Aorta (tissue), 5 donors: ENCODE measurements around the gene B3GALT4. TPM values are rescaled to one million over a fixed set of nuclear protein-coding genes. Genes with fewer than 3 reads are reported as not detected.
A peak's percentile ranks its signal among the peaks of the same experiment; 100 is the strongest.

Experiments
- ATAC-seq: fragments of 200-7000 bp; cut with Tn5 transposase; one replicate; pipeline ENCODE4 v1.9.1; 2022; ENCODE audit warnings: moderate library complexity; ENCODE audit not compliant: low FRiP score
- DNase-seq, 2 donors: peaks; one replicate each; pipeline ENCODE4 v3.0.0-alpha.2; 2020
- H3K27ac ChIP-seq, 2 donors: one replicate each; pipeline ENCODE4 v1.5.1; 2013; ENCODE audit warnings: low read length in 2 of 2, mild to moderate bottlenecking in 2 of 2, moderate library complexity in 2 of 2, control low read depth in 1 of 2, inconsistent platforms in 1 of 2, low read depth in 1 of 2
- H3K27me3 ChIP-seq, 2 donors: one replicate each; pipeline ENCODE4 v1.6.1; 2013; ENCODE audit warnings: control low read depth in 1 of 2, low read length in 1 of 2, mild to moderate bottlenecking in 1 of 2, moderate library complexity in 1 of 2; ENCODE audit not compliant: insufficient read depth in 2 of 2, control insufficient read depth in 1 of 2
- H3K36me3 ChIP-seq, 2 donors: one replicate each; pipeline ENCODE4 v1.6.1; 2013; ENCODE audit warnings: control low read depth in 1 of 2, low read length in 1 of 2, mild to moderate bottlenecking in 1 of 2; ENCODE audit not compliant: insufficient read depth in 2 of 2, control insufficient read depth in 1 of 2
- H3K4me1 ChIP-seq, 2 donors: one replicate each; pipeline ENCODE4 v1.6.1; 2013; ENCODE audit warnings: low read length in 2 of 2, control low read depth in 1 of 2, mild to moderate bottlenecking in 1 of 2, moderate library complexity in 1 of 2; ENCODE audit not compliant: insufficient read depth in 2 of 2, control insufficient read depth in 1 of 2
- H3K4me3 ChIP-seq, 2 donors: one replicate each; pipeline ENCODE4 v1.5.1; 2013; ENCODE audit warnings: low read length in 2 of 2, control low read depth in 1 of 2, mild to moderate bottlenecking in 1 of 2
- H3K9me3 ChIP-seq: one replicate; pipeline ENCODE4 v1.6.1; 2013; ENCODE audit warnings: mild to moderate bottlenecking, low read length; ENCODE audit not compliant: control insufficient read depth
- WGBS, 2 donors: extraction: QIAGEN DNeasy Blood & Tissue Kit; methylation state at CpG; one replicate each; pipeline ENCODE4 v1.1.7; 2013; 5-methylcytosine and 5-hydroxymethylcytosine counted together
- intact Hi-C, 2 donors: fragments of 100-400 bp; cut with DNase I; formaldehyde crosslinking; loops; one replicate each; pipeline versions ENCODE4 v1.14.2 to v1.15.0; 2022
- polyA plus RNA-seq, 2 donors: library from polyadenylated mRNA; stranded (reverse); fragments of 200-250 nt; gene quantifications; one replicate each; pipeline ENCODE4 v1.2.3, GENCODE V29; 2013
- total RNA-seq, 2 donors: library from RNA; stranded (reverse); fragmentation: NEBNext Ultra II Directional; extraction: Animal tissue kit (Norgen Biotek cat#: 25700); gene quantifications; one replicate each; pipeline ENCODE4 v1.2.1, GENCODE V29; 2021
- donor health status: healthy with polysubstance abuse.
- donor health status: Bipolar disorder and iron deficiency.
- donor health status: DM: no; HTN: no; CAD: no.
- donor health status: DM: no; HTN: no; CAD: no.
- donor health status: DM: yes; HTN: yes; CAD: no.

B3GALT4 gene
- total and polyA plus RNA-seq, 4 donors = 8.3 to 17.0 (median 13.5) TPM

GRCh38 chr6:33314943-33315792 lies 38.2 kb downstream of the B3GALT4 start:
- H3K4me1 ChIP-seq = no peaks in the 10 kb centered on the region
- WGBS, 2 donors = 39 to 44% methylated on average over 47 of the region's 47 CpGs
- no peak overlapping the region for H3K4me3 ChIP-seq
- DNase-seq (peak; percentile 67 to 84), ATAC-seq (no peak)
- intact Hi-C loops = loop anchor here in 1 of 2 donors (5.0 kb wide), 1 partner anchor 38 kb away; the partner anchor contains the start of gene B3GALT4
- no peaks in the 10 kb centered on the region for H3K9me3 ChIP-seq
- no peaks in the 10 kb centered on the region for H3K27me3 ChIP-seq
- peaks cover 0 to 2% of the 10 kb centered on the region in 2 donors for H3K36me3 ChIP-seq
- peak overlapping the region in 1 of 2 donors; percentile 9 for H3K27ac ChIP-seq

GRCh38 chr6:33315793-33316602 lies 39.1 kb downstream of the B3GALT4 start:
- 84 to 86% methylated on average over 17 of the region's 17 CpGs for WGBS, 2 donors
- no peak for ATAC-seq
- Histone ChIP-seq H3K27ac (no peak overlapping the region), H3K9me3 (no peaks in the 10 kb centered on the region), H3K27me3 (no peaks in the 10 kb centered on the region), H3K4me3 (no peak overlapping the region), H3K4me1 (no peaks in the 10 kb centered on the region), H3K36me3 (peaks cover 0 to 2% of the 10 kb centered on the region in 2 donors)
- DNase-seq = no peak
- intact Hi-C loops = loop anchor here in 1 of 2 donors (2.0 kb wide), 1 partner anchor 343 kb away; no protein-coding TSS in a partner anchor

DNA sequence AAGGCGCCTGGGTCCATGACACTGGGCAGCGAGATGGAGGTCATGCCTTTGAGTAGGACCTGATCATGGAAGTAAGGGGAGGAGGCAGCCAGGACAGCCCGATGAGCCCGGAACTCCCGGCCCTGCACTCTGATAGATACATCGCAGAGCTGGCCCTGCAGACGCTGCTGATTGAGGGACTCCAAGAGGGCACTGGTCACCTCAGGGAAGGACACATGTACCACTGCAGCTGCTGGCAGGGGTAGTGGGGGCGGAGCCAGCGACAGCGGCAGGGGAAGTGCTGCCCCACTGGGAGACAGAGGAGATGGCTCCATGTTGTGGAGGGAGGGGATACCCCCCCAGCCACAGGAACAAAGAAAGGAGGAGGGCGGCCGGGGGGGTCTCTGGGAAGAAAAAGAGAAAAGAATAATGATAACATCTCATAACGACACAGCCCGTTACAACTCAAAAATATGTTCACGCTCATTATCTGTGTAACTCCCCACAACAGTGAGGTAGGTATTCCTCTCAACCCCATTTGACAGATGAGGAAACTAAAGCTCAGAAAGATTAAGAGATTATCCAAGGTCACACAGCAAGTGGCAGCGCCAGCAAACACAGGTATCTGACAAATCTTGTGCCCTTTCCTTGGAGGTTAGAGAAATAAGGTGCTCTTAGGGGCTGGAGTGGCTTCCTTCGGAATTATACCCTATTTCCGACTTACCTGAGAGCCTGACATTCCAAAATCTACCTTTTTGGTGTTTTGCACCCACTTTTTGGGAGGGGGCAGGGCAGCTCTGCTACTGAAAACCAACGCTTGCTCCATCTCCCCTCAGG lies 39.9 kb downstream of the B3GALT4 start:
- DNase-seq = no peak
- no peak for ATAC-seq
- Histone ChIP-seq H3K4me3 (no peak overlapping the region), H3K4me1 (peaks cover 0 to 3% of the 10 kb centered on the region in 2 donors), H3K27me3 (no peaks in the 10 kb centered on the region), H3K36me3 (peaks cover 0 to 2% of the 10 kb centered on the region in 2 donors), H3K9me3 (no peaks in the 10 kb centered on the region), H3K27ac (no peak overlapping the region)
- intact Hi-C loops = loop anchor here in 1 of 2 donors (2.0 kb wide), 1 partner anchor 344 kb away; no protein-coding TSS in a partner anchor
- WGBS, 2 donors = 72 to 77% methylated on average over 19 of the region's 19 CpGs

DNA sequence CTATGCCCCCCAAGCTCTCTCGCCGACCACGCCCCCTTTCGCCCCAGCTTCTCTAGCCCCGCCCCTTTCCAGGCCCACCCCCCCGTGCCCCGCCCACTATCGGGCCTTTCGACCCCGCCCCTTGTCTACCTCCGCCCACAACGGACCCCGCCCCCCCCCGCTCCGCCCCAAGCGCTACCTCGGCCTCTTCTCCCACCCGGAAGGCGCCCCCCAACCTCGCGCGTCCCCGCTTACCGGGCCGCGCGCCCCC lies 40.4 kb downstream of the B3GALT4 start:
- 0 to 2% methylated on average over 11 to 27 of the region's 27 CpGs for WGBS, 2 donors
- no peak for ATAC-seq
- H3K36me3 ChIP-seq = peaks cover 0 to 2% of the 10 kb centered on the region in 2 donors
- peak overlapping the region in 1 of 2 donors; percentile 45 for H3K4me3 ChIP-seq
- DNase-seq = peak in 1 of 2 donors; percentile 87
- H3K27ac ChIP-seq = no peak overlapping the region
- no peaks in the 10 kb centered on the region for H3K27me3 ChIP-seq
- peaks cover 0 to 4% of the 10 kb centered on the region in 2 donors for H3K4me1 ChIP-seq
- H3K9me3 ChIP-seq = no peaks in the 10 kb centered on the region
- intact Hi-C loops = loop anchor here in 1 of 2 donors (2.0 kb wide), 1 partner anchor 345 kb away; no protein-coding TSS in a partner anchor

- peak within 1 kb of the TSS in 1 of 2 donors; percentile 45 for H3K4me3 ChIP-seq
- peak; percentile 99 to 100 for DNase-seq
- H3K9me3 ChIP-seq = no peaks in the 10 kb centered on the region
- H3K27ac ChIP-seq = peak within 1 kb of the TSS in 1 of 2 donors; percentile 67
- no peaks in the 10 kb centered on the region for H3K27me3 ChIP-seq
- 1% methylated on average over 44 of the region's 44 CpGs for WGBS, 2 donors
- H3K36me3 ChIP-seq = peaks cover 0 to 2% of the 10 kb centered on the region in 2 donors
- peak; percentile 87 for ATAC-seq
- intact Hi-C loops = loop anchor here in 1 of 2 donors (2.0 kb wide), 1 partner anchor 345 kb away; no protein-coding TSS in a partner anchor
- peaks cover 0 to 4% of the 10 kb centered on the region in 2 donors for H3K4me1 ChIP-seq
Measured at GRCh38 chr6:33317669-33318425, 40.9 kb downstream of the B3GALT4 start, which contains the start of gene ZBTB22. Gene ZBTB22 (minus strand): TSS chr6:33317744. CDS start chr6:33316916, 828 bp downstream.

GRCh38 chr6:33318426-33319073 lies 41.6 kb downstream of the B3GALT4 start:
- intact Hi-C loops = no loop called here
- no peak overlapping the region for H3K4me3 ChIP-seq
- no peaks in the 10 kb centered on the region for H3K9me3 ChIP-seq
- H3K27me3 ChIP-seq = no peaks in the 10 kb centered on the region
- WGBS, 2 donors = 60 to 65% methylated on average over 8 of the region's 8 CpGs
- peaks cover 0 to 2% of the 10 kb centered on the region in 2 donors for H3K36me3 ChIP-seq
- ATAC-seq = no peak
- no peak for DNase-seq
- H3K4me1 ChIP-seq = peaks cover 0 to 4% of the 10 kb centered on the region in 2 donors
- peak overlapping the region in 1 of 2 donors; percentile 55 for H3K27ac ChIP-seq

DNA sequence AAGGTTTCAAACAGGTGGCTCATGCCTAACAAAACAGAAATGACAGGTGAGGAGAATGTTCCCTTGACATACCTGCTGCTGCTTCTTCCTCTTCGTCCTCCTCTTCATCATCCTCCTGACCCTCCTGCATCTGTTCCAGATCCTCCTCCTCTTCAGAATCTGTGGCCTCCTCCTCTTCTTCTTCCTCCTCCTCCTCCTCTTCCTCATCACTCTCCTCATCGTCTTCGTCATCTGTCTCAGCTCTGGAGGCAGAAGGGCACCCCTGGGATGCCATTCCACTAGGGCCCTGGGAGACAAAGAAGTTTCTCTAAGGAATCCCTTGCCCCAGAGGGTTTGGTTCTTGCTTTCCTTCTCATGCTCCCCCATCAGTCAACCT lies 43.0 kb downstream of the B3GALT4 start:
- ATAC-seq (no peak), DNase-seq (no peak)
- H3K4me3 ChIP-seq = no peak overlapping the region
- intact Hi-C loops = loop anchor here in 1 of 2 donors (2.0 kb wide), 1 partner anchor 97 kb away; no protein-coding TSS in a partner anchor
- H3K27ac ChIP-seq = peak overlapping the region; percentile 16 to 28
- H3K4me1 ChIP-seq = peaks cover 0 to 4% of the 10 kb centered on the region in 2 donors
- H3K36me3 ChIP-seq = peaks cover 0 to 2% of the 10 kb centered on the region in 2 donors
- no peaks in the 10 kb centered on the region for H3K9me3 ChIP-seq
- 78 to 85% methylated on average over 3 of the region's 3 CpGs for WGBS, 2 donors
- H3K27me3 ChIP-seq = no peaks in the 10 kb centered on the region
